Stimulated activated naive CD8-positive, alpha-beta T cell treated with anti-CD3 and anti-CD28 coated beads, Interleukin-15, amount 100 ng/mL, for 72 hours (primary cell): ENCODE results near the gene MB21D2.

ENCODE experiments used
- ATAC-seq: fragments of 150-1000 bp; cut with Tn5 transposase; 2 replicates; pipeline ENCODE4 v1.10.0; 2021; ENCODE audit warnings: mild to moderate bottlenecking, moderate library complexity
- DNase-seq, 2 donors: peaks; one replicate each; pipeline ENCODE4 v3.0.0; 2021 to 2022
- H3K27ac Mint-ChIP-seq, 2 donors: one replicate each; pipeline ENCODE4 v1.8.0; 2022; ENCODE audit warnings: mild to moderate bottlenecking in 2 of 2, mixed read lengths in 2 of 2, moderate library complexity in 2 of 2
- H3K27me3 Mint-ChIP-seq: one replicate; pipeline ENCODE4 v1.8.0; 2022; ENCODE audit warnings: mixed read lengths
- H3K4me1 Mint-ChIP-seq: one replicate; pipeline ENCODE4 v1.8.0; 2022; ENCODE audit warnings: mild to moderate bottlenecking, mixed read lengths
- H3K4me3 Mint-ChIP-seq, 2 donors: one replicate each; pipeline ENCODE4 v1.8.0; 2022; ENCODE audit warnings: mild to moderate bottlenecking in 2 of 2, mixed read lengths in 2 of 2, moderate library complexity in 1 of 2
- H3K9me3 Mint-ChIP-seq, 2 donors: one replicate each; pipeline ENCODE4 v1.8.0; 2022; ENCODE audit warnings: mixed read lengths in 2 of 2

Gene MB21D2

GRCh38 chr3:192887701-192888100 is 30.0 kb downstream of the MB21D2 start:
- Mint-ChIP-seq H3K4me1 (peaks cover 55% of the 10 kb centered on the region), H3K27me3 (peaks cover 18% of the 10 kb centered on the region), H3K4me3 (peak overlapping the region in 1 of 2 donors; percentile 38), H3K27ac (no peak overlapping the region), H3K9me3 (no peaks in the 10 kb centered on the region)
- DNase-seq (no peak), ATAC-seq (no peak)

DNA sequence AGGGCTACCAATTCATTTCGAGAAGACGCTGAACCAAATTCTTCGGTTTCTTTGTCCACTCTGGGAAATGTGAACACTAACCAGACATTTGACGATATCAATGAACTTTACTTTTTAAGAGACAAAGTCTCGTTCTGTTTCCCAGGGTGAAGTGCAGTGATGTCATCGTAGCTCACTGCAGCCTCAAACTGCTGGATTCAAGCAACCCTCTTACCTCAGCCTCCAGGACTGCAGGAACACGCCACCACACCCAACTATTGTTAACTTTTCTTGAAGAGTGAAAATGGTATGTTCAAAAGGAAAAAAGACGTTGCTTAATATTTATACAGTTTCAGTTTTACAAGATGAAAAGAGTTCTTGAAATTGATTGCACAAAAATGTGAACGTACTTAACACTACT is 30.6 kb downstream of the MB21D2 start:
- Mint-ChIP-seq H3K27me3 (peaks cover 18% of the 10 kb centered on the region), H3K9me3 (no peaks in the 10 kb centered on the region), H3K27ac (peak overlapping the region; percentile 19 to 61), H3K4me1 (peaks cover 48% of the 10 kb centered on the region), H3K4me3 (peak overlapping the region in 1 of 2 donors; percentile 49)
- ATAC-seq (peak; percentile 31), DNase-seq (no peak)

DNA sequence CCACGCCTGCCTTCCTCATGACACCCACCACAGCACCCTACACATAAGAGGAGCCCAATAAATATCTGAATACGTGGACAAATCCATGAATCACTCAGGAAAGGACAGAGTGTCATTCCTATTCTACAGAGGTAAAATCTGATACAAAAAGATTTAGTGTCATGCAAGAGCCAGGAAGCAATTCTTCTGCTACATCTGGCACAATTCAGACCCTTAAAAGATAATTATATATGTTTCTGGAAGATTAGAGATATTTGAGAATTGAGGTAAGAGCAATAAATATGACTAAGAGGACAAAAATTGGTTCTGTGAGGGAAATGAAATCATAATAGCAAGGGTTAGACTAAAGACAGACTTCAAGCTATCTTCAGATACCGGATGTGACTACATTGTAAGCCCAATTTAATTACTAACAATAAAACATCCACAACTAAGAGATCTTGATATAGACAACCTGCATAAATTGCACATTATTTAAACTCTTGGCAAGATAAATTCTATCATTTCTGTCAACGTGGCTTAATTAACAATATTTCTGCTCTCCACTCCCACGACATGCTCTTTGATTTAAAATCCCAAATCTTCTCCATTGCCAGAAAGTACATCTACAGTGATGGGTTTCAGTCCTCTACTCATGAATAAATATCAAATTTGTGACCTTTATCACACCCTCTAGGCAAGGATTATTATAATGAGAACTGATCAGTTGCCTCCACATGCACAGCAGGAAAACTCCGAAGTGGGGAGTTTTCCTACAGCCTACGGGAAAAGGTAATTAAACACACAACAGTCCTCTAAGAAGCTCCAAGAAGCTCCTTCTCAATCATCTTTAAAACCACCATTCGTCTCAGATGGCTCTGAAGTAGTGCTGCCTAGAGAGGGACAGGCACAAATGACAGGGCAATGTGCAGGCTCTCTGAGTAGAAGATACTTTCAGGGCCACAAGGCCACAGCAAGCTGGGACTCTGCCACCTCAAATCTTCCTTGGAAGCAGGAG is 32.6 kb downstream of the MB21D2 start:
- Mint-ChIP-seq H3K4me1 (peaks cover 31% of the 10 kb centered on the region), H3K9me3 (no peaks in the 10 kb centered on the region), H3K4me3 (no peak overlapping the region), H3K27me3 (peaks cover 18% of the 10 kb centered on the region), H3K27ac (no peak overlapping the region)
- ATAC-seq, result no peak
- DNase-seq, result no peak

DNA sequence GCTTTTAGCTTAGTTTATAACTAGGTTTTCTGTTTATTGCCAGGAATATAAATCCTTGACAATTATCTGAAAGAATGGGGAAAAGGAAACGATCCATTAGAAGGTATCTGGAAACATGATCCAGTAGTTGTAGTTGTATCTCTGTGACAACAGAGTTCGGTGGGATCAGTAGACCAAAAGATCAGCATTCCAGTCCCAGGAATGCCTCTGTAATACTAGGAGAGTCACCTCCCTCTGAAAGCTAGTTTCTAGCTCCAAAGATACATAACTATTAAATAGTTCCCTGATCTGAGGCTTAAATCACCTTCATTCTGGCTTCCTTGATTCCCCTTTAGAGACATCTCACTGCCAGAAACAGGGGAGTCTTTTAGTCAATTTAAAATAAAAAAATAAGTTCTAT is 34.1 kb downstream of the MB21D2 start:
- no peak for ATAC-seq
- H3K27me3 Mint-ChIP-seq, result peaks cover 12% of the 10 kb centered on the region
- peaks cover 17% of the 10 kb centered on the region for H3K4me1 Mint-ChIP-seq
- H3K27ac Mint-ChIP-seq, result no peak overlapping the region
- no peak for DNase-seq
- no peak overlapping the region for H3K4me3 Mint-ChIP-seq
- no peaks in the 10 kb centered on the region for H3K9me3 Mint-ChIP-seq

GRCh38 chr3:192881159-192881786 is 36.4 kb downstream of the MB21D2 start:
- no peak overlapping the region for H3K27ac Mint-ChIP-seq
- ATAC-seq (no peak), DNase-seq (no peak)
- H3K4me3 Mint-ChIP-seq, result no peak overlapping the region
- peaks cover 4% of the 10 kb centered on the region for H3K4me1 Mint-ChIP-seq
- peaks cover 0 to 6% of the 10 kb centered on the region in 2 donors for H3K9me3 Mint-ChIP-seq
- H3K27me3 Mint-ChIP-seq, result peaks cover 4% of the 10 kb centered on the region

GRCh38 chr3:192880313-192880712 is 37.3 kb downstream of the MB21D2 start:
- Mint-ChIP-seq H3K4me3 (no peak overlapping the region), H3K27ac (no peak overlapping the region), H3K9me3 (peaks cover 0 to 8% of the 10 kb centered on the region in 2 donors), H3K4me1 (peaks cover 9% of the 10 kb centered on the region), H3K27me3 (peaks cover 8% of the 10 kb centered on the region)
- ATAC-seq, result no peak
- DNase-seq, result no peak

GRCh38 chr3:192879346-192880031 is 38.2 kb downstream of the MB21D2 start:
- DNase-seq (no peak), ATAC-seq (no peak)
- no peak overlapping the region for H3K27ac Mint-ChIP-seq
- H3K4me1 Mint-ChIP-seq, result peaks cover 9% of the 10 kb centered on the region
- H3K4me3 Mint-ChIP-seq, result no peak overlapping the region
- peaks cover 16% of the 10 kb centered on the region for H3K27me3 Mint-ChIP-seq
- H3K9me3 Mint-ChIP-seq, result peaks cover 0 to 8% of the 10 kb centered on the region in 2 donors

DNA sequence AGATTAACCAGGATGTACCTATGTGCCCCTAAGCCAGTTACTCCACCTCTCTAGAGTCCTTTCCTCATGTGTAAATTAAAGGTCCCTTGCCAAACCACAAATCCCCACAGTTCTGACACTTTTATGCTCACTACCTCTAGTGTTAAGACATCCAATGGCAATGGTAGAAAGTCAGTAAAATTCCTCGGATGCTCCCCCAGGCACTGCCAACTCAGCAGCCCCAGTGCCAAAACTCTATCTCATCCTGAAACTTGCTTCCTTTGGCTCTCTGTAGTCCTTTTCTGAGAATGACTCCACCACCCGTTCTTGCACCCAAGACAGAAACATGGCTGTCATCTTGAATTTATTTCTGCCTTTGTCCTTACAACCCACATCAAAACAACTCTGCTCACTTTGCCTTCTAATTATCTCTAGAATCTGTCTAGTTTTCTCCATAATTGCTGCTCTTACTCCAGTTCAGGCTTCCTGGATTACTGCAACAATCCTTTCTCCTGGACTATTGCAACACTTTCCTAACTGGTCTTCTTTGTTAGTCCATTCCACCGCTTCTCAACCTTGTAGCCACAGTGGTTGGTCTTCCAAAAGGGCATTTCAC is 41.6 kb downstream of the MB21D2 start:
- peaks cover 9% of the 10 kb centered on the region for H3K4me1 Mint-ChIP-seq
- DNase-seq (no peak), ATAC-seq (no peak)
- H3K9me3 Mint-ChIP-seq, result peaks cover 0 to 8% of the 10 kb centered on the region in 2 donors
- no peak overlapping the region for H3K4me3 Mint-ChIP-seq
- peaks cover 21% of the 10 kb centered on the region for H3K27me3 Mint-ChIP-seq
- H3K27ac Mint-ChIP-seq, result peak overlapping the region in 1 of 2 donors; percentile 5

GRCh38 chr3:192870822-192871221 is 46.8 kb downstream of the MB21D2 start:
- Mint-ChIP-seq H3K27me3 (peaks cover 26% of the 10 kb centered on the region), H3K9me3 (no peaks in the 10 kb centered on the region), H3K4me3 (no peak overlapping the region), H3K27ac (no peak overlapping the region), H3K4me1 (peaks cover under 1% of the 10 kb centered on the region)
- DNase-seq (no peak), ATAC-seq (no peak)

- H3K27ac Mint-ChIP-seq, result no peak overlapping the region
- DNase-seq, result no peak
- no peak overlapping the region for H3K4me3 Mint-ChIP-seq
- H3K27me3 Mint-ChIP-seq, result peaks cover 16% of the 10 kb centered on the region
- no peaks in the 10 kb centered on the region for H3K9me3 Mint-ChIP-seq
- no peaks in the 10 kb centered on the region for H3K4me1 Mint-ChIP-seq
- no peak for ATAC-seq
Measured at GRCh38 chr3:192869131-192870031, 48.3 kb downstream of the MB21D2 start.

DNA sequence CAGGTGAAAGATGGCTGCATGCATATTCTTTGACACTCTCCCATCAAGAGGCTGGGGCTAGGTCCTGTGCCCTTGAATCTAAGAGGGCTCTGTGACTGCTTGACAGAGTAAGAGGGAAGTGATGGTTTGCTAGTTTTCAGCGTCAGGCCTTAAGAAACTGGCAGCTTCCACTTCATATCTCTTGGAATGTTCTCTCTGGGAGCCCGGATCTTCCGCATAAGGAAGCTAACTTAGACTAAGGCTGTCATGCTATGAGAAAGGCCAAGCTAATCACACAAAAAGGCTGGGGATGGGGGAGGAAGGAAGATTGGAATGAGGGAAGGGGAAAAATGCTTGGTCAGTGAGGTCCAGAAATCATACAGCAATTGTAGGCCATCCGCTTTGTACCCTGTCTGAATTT is 50.0 kb downstream of the MB21D2 start:
- Mint-ChIP-seq H3K9me3 (no peaks in the 10 kb centered on the region), H3K4me3 (no peak overlapping the region), H3K27me3 (peaks cover 13% of the 10 kb centered on the region), H3K27ac (peak overlapping the region in 1 of 2 donors; percentile 34), H3K4me1 (peaks cover 2% of the 10 kb centered on the region)
- DNase-seq (no peak), ATAC-seq (no peak)

- Mint-ChIP-seq H3K9me3 (peaks cover 0 to 3% of the 10 kb centered on the region in 2 donors), H3K27me3 (peaks cover 13% of the 10 kb centered on the region), H3K27ac (no peak overlapping the region), H3K4me3 (no peak overlapping the region), H3K4me1 (peaks cover 10% of the 10 kb centered on the region)
- no peak for DNase-seq
- ATAC-seq, result no peak
Measured at GRCh38 chr3:192866804-192867203, 50.9 kb downstream of the MB21D2 start.

- ATAC-seq (no peak), DNase-seq (no peak)
- H3K4me1 Mint-ChIP-seq, result peaks cover 14% of the 10 kb centered on the region
- peaks cover 0 to 6% of the 10 kb centered on the region in 2 donors for H3K9me3 Mint-ChIP-seq
- H3K27me3 Mint-ChIP-seq, result peaks cover 13% of the 10 kb centered on the region
- no peak overlapping the region for H3K27ac Mint-ChIP-seq
- H3K4me3 Mint-ChIP-seq, result no peak overlapping the region
Measured at GRCh38 chr3:192864941-192865340, 52.7 kb downstream of the MB21D2 start.

DNA sequence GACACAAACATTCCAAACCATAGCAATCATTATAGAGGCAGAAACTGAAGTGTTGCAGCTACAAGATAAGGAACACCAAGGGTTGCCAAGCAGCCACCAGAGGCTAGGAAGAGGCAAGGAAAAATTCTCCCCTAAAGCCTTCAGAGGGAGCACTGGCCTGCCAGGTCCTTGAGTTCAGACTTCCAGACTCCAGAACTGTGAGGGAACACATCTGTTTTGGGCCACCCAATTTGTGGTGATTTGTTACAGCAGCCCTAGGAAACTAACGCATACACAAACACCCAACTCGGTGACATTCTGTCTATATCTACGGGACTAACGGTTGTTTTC is 54.6 kb downstream of the MB21D2 start:
- Mint-ChIP-seq H3K4me3 (no peak overlapping the region), H3K27me3 (peaks cover 13% of the 10 kb centered on the region), H3K27ac (no peak overlapping the region), H3K9me3 (peaks cover 0 to 6% of the 10 kb centered on the region in 2 donors), H3K4me1 (peaks cover 20% of the 10 kb centered on the region)
- no peak for DNase-seq
- ATAC-seq, result no peak
